Colonic mucosa (tissue), 4 donors: ENCODE measurements around the gene PLCH1. TPM values are rescaled to one million over a fixed set of nuclear protein-coding genes. Genes with fewer than 3 reads are reported as not detected.

Experiments used
- DNase-seq: peaks from one replicate; pipeline ENCODE4 v3.0.0-alpha.2; 2020
- H3K27ac ChIP-seq: fragments of 200-600 bp; one replicate; pipeline ENCODE4 v1.8.0; 2021
- H3K27me3 ChIP-seq: fragments of 200-600 bp; one replicate; pipeline ENCODE4 v1.8.0; 2021
- H3K36me3 ChIP-seq: fragments of 200-600 bp; one replicate; pipeline ENCODE4 v1.8.0; 2021
- H3K4me1 ChIP-seq: fragments of 200-600 bp; one replicate; pipeline ENCODE4 v1.8.0; 2021; ENCODE audit warnings: mild to moderate bottlenecking
- H3K4me3 ChIP-seq: fragments of 200-600 bp; one replicate; pipeline ENCODE4 v1.8.0; 2021
- H3K9ac ChIP-seq, 2 donors: one replicate each; pipeline ENCODE4 v1.7.0; 2013; ENCODE audit warnings: control low read depth in 2 of 2, low read depth in 2 of 2, low read length in 2 of 2
- H3K9me3 ChIP-seq: fragments of 200-600 bp; one replicate; pipeline ENCODE4 v1.8.0; 2021
- CTCF ChIP-seq: fragments of 200-600 bp; IDR thresholded peaks from one replicate; pipeline ENCODE4 v1.8.0; 2022; ENCODE audit warnings: antibody characterized with exemption, mild to moderate bottlenecking
- intact Hi-C: fragments of 100-400 bp; cut with DNase I; formaldehyde crosslinking; loops from one replicate; pipeline ENCODE4 v1.14.1; 2022
- total RNA-seq, 2 donors: library from RNA; stranded (reverse); fragmentation: NEBNext Ultra II Directional in 1 of 2; extraction: Animal tissue kit (Norgen Biotek cat#: 25700) in 1 of 2; gene quantifications; one replicate each; pipeline ENCODE4 v1.2.1, GENCODE V29; 2021
- donor health status: healthy.
- donor health status: DM: no; HTN: no; CAD: no.
- donor health status: DM: no; HTN: no; CAD: no.

PLCH1 gene
- total RNA-seq, 2 donors from 2014 or later, result 8.2 to 11.0 TPM

GRCh38 chr3:155326244-155326643, 418.6 kb downstream of the PLCH1 start:
- no peak for DNase-seq
- Histone ChIP-seq H3K4me1 (no peaks in the 10 kb centered on the region), H3K27ac (no peak overlapping the region), H3K9ac (no peak overlapping the region), H3K4me3 (no peak overlapping the region), H3K27me3 (no peaks in the 10 kb centered on the region), H3K9me3 (no peaks in the 10 kb centered on the region), H3K36me3 (no peaks in the 10 kb centered on the region)
- intact Hi-C loops, result loop anchor here (10.0 kb wide), 1 partner anchor 991 kb away; no protein-coding TSS in a partner anchor
- no peak for TF ChIP-seq CTCF

Other genes with a start within 250 kb of the PLCH1 start
- gene C3orf33, start 61.2 kb upstream of the PLCH1 start, total RNA-seq, result 1 to 10 TPM; 2.4 to 2.8 TPM
- gene SLC33A1, start 109.4 kb upstream of the PLCH1 start, total RNA-seq, result 10 to 100 TPM; 29.4 to 30.9 TPM
- 10 to 100 TPM; 40.9 to 62.9 TPM for gene GMPS, start 125.6 kb upstream of the PLCH1 start, total RNA-seq